CD14-positive monocyte (primary cell): Measurements from ENCODE around the gene CASTOR1. TPM values are rescaled to one million over a fixed set of nuclear protein-coding genes. Genes with fewer than 3 reads are reported as not detected.

Source experiments
- DNase-seq, 3 donors: peaks; one replicate each; pipeline ENCODE4 v3.0.0-alpha.2; 2011 to 2022
- H2AFZ ChIP-seq: 2 replicates; pipeline ENCODE4 v1.6.0; 2012; ENCODE audit warnings: mild to moderate bottlenecking, low read depth, low read length, inconsistent platforms; ENCODE audit not compliant: insufficient read depth, poor library complexity, severe bottlenecking
- H3K27ac ChIP-seq, 2 donors: 1 replicate in 1 of 2; 2 replicates in 1 of 2; pipeline ENCODE4 v1.5.1; 2012 to 2013; ENCODE audit warnings: low read length in 2 of 2, control low read depth in 1 of 2, inconsistent platforms in 1 of 2, low read depth in 1 of 2, mild to moderate bottlenecking in 1 of 2
- H3K27me3 ChIP-seq, 2 donors: one replicate each; pipeline versions ENCODE4 v1.6.0 to v1.6.1; 2011 to 2013; ENCODE audit warnings: low read length in 2 of 2; ENCODE audit not compliant: control insufficient read depth in 2 of 2, insufficient read depth in 2 of 2
- H3K36me3 ChIP-seq, 2 donors: replicated peaks in 1 of 2; 1 replicate in 1 of 2; 2 replicates in 1 of 2; pipeline versions ENCODE4 v1.5.1 to v1.6.1; 2012 to 2013; ENCODE audit warnings: low read length in 2 of 2, control low read depth in 1 of 2, inconsistent platforms in 1 of 2, mild to moderate bottlenecking in 1 of 2; ENCODE audit not compliant: insufficient read depth in 2 of 2, control insufficient read depth in 1 of 2
- H3K4me1 ChIP-seq, 2 donors: 1 replicate in 1 of 2; 2 replicates in 1 of 2; pipeline versions ENCODE4 v1.5.1 to v1.6.1; 2012 to 2013; ENCODE audit warnings: low read length in 2 of 2, control low read depth in 1 of 2, inconsistent platforms in 1 of 2, mild to moderate bottlenecking in 1 of 2, moderate library complexity in 1 of 2; ENCODE audit not compliant: insufficient read depth in 2 of 2, control insufficient read depth in 1 of 2
- H3K4me2 ChIP-seq: replicated peaks from 2 replicates; pipeline ENCODE3; 2012; ENCODE audit warnings: low read length, moderate library complexity, mild to moderate bottlenecking; ENCODE audit not compliant: poor library complexity, severe bottlenecking; ENCODE audit errors: extremely low read depth
- H3K4me3 ChIP-seq, 3 experiments: fragments of 200-600 bp in 1 of 3; sonication (generic) in 1 of 3; replicated peaks in 1 of 3; 1 replicate in 2 of 3; 2 replicates in 1 of 3; pipeline ENCODE4 v1.5.1; 2011 to 2013; ENCODE audit warnings: low read length in 3 of 3, mild to moderate bottlenecking in 3 of 3, control low read depth in 2 of 3, low read depth in 2 of 3, inconsistent platforms in 1 of 3, moderate library complexity in 1 of 3
- H3K79me2 ChIP-seq: 2 replicates; pipeline ENCODE4 v1.6.0; 2012; ENCODE audit warnings: mild to moderate bottlenecking, control low read depth, inconsistent platforms, low read length, moderate library complexity; ENCODE audit not compliant: insufficient read depth
- H3K9ac ChIP-seq: 2 replicates; pipeline ENCODE4 v1.6.0; 2017; ENCODE audit warnings: low read length, mild to moderate bottlenecking; ENCODE audit not compliant: insufficient read depth, poor library complexity, severe bottlenecking
- H3K9me3 ChIP-seq, 2 donors: replicated peaks in 1 of 2; 1 replicate in 1 of 2; 2 replicates in 1 of 2; pipeline versions ENCODE4 v1.5.1 to v1.6.1; 2012 to 2013; ENCODE audit warnings: low read length in 2 of 2, control low read depth in 1 of 2; ENCODE audit not compliant: control insufficient read depth in 1 of 2, insufficient read depth in 1 of 2
- H4K20me1 ChIP-seq: 2 replicates; pipeline ENCODE4 v1.6.0; 2012; ENCODE audit warnings: mild to moderate bottlenecking, low read length, control low read depth, moderate library complexity; ENCODE audit not compliant: insufficient read depth
- H3K27ac Mint-ChIP-seq, 7 donors: one replicate each; pipeline ENCODE4 v1.8.0; 2020; ENCODE audit warnings: mild to moderate bottlenecking in 7 of 7, mixed read lengths in 7 of 7, moderate library complexity in 6 of 7, inconsistent platforms in 2 of 7
- H3K27me3 Mint-ChIP-seq, 3 donors: one replicate each; pipeline ENCODE4 v1.8.0; 2021 to 2022; ENCODE audit warnings: low read depth in 3 of 3, mild to moderate bottlenecking in 3 of 3, mixed read lengths in 3 of 3, moderate library complexity in 3 of 3, inconsistent platforms in 1 of 3
- H3K36me3 Mint-ChIP-seq, 2 donors: one replicate each; pipeline ENCODE4 v1.8.0; 2020; ENCODE audit warnings: mixed read lengths in 2 of 2, inconsistent platforms in 1 of 2, mild to moderate bottlenecking in 1 of 2
- H3K4me1 Mint-ChIP-seq: one replicate; pipeline ENCODE4 v1.8.0; 2020; ENCODE audit warnings: mild to moderate bottlenecking, mixed read lengths
- H3K4me3 Mint-ChIP-seq, 2 donors: one replicate each; pipeline ENCODE4 v1.8.0; 2020; ENCODE audit warnings: mild to moderate bottlenecking in 2 of 2, mixed read lengths in 2 of 2, moderate library complexity in 1 of 2
- H3K9me3 Mint-ChIP-seq, 7 donors: one replicate each; pipeline ENCODE4 v1.8.0; 2020 to 2022; ENCODE audit warnings: mixed read lengths in 7 of 7, mild to moderate bottlenecking in 6 of 7, moderate library complexity in 6 of 7, inconsistent platforms in 2 of 7
- WGBS: methylation state at CpG from one replicate; pipeline ENCODE4 v1.1.5; 2013; ENCODE audit warnings: missing lambda C conversion rate; ENCODE audit not compliant: insufficient coverage; 5-methylcytosine and 5-hydroxymethylcytosine counted together
- intact Hi-C, 2 donors: fragments of 100-400 bp; cut with micrococcal nuclease; formaldehyde crosslinking; loops; one replicate each; pipeline versions ENCODE4 v1.15.0 to v1.15.1; 2023
- polyA plus RNA-seq, 3 donors: library from polyadenylated mRNA; depleted of rRNA in 1 of 3; unstranded in 2 of 3; stranded (reverse) in 1 of 3; fragments of 300-500 nt in 2 of 3; fragments of >200 nt in 1 of 3; fragmentation: Illumina TruSeq in 2 of 3; gene quantifications; 1 replicate in 2 of 3; 2 replicates in 1 of 3; pipeline ENCODE4 v1.2.3, GENCODE V29; 2012 to 2021
- TF ChIP-seq, protein P1 (sequence below): fragments of 200-600 bp; IDR thresholded peaks from one replicate; pipeline ENCODE4 v1.8.0; 2022; ENCODE audit warnings: antibody characterized with exemption, mild to moderate bottlenecking

Gene CASTOR1
- polyA plus RNA-seq, 3 donors: 6.4 to 15.5 (median 6.5) TPM

DNA sequence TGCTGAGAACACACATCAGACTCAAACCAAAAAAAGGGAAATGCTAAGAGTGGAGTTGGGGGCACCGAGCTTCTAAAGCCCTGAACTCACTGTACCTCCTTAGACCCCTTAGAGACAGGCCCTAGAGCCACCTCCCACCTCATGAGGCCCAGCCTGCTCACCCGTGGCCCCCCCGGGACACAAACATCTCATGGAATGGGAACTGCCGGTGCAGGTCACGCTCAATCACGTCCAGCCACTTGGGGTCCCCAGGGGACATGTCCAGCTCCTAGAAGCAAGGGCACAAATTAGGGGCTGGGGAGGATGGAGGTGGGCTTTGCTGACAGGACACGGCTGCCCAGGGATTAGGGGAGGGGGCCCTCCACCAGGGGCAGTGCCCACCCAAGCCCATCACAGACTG lies 6.3 kb upstream of the CASTOR1 start:
- H3K9ac ChIP-seq: no peak overlapping the region
- peaks cover 76 to 97% of the 10 kb centered on the region in 2 donors for H3K36me3 ChIP-seq
- no peaks in the 10 kb centered on the region for H3K27me3 ChIP-seq
- DNase-seq: no peak
- H3K4me3 ChIP-seq: no peak overlapping the region
- no peak overlapping the region for H3K4me2 ChIP-seq
- Mint-ChIP-seq H3K4me1 (peaks cover 3% of the 10 kb centered on the region), H3K27ac (no peak overlapping the region), H3K36me3 (peaks cover 83 to 94% of the 10 kb centered on the region in 2 donors), H3K27me3 (peaks cover 0 to 2% (median 0%) of the 10 kb centered on the region in 3 donors), H3K9me3 (no peaks in the 10 kb centered on the region), H3K4me3 (no peak overlapping the region)
- WGBS: 95% methylated on average over 6 of the region's 7 CpGs
- intact Hi-C loops: no loop called here
- TF ChIP-seq, protein P1, sequence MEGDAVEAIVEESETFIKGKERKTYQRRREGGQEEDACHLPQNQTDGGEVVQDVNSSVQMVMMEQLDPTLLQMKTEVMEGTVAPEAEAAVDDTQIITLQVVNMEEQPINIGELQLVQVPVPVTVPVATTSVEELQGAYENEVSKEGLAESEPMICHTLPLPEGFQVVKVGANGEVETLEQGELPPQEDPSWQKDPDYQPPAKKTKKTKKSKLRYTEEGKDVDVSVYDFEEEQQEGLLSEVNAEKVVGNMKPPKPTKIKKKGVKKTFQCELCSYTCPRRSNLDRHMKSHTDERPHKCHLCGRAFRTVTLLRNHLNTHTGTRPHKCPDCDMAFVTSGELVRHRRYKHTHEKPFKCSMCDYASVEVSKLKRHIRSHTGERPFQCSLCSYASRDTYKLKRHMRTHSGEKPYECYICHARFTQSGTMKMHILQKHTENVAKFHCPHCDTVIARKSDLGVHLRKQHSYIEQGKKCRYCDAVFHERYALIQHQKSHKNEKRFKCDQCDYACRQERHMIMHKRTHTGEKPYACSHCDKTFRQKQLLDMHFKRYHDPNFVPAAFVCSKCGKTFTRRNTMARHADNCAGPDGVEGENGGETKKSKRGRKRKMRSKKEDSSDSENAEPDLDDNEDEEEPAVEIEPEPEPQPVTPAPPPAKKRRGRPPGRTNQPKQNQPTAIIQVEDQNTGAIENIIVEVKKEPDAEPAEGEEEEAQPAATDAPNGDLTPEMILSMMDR: no peak
- no peak overlapping the region for H2AFZ ChIP-seq
- no peaks in the 10 kb centered on the region for H3K9me3 ChIP-seq
- no peaks in the 10 kb centered on the region for H3K79me2 ChIP-seq
- H3K27ac ChIP-seq: no peak overlapping the region
- H4K20me1 ChIP-seq: peaks cover 44% of the 10 kb centered on the region
- no peaks in the 10 kb centered on the region for H3K4me1 ChIP-seq

DNA sequence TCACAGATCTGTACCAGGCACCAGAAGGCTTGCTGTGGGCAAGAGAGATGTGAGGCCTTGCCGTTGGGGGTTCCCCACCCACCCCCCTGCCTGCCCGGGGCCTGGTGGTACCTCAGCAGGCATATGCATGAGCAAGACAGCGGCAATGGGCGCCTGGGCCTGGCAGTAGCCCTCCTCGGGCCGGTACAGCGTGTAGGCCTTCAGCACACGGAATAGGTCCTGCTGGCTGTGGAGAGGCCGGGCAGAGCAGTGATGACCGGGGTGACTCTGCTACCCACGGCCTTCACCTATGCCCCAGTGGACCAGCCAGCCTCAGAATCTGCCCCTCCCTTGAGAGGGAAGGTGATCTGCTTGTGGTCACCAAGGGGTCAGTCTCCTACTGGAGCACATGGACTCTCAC lies 5.5 kb upstream of the CASTOR1 start:
- no peak overlapping the region for H3K4me3 Mint-ChIP-seq
- no peaks in the 10 kb centered on the region for H3K27me3 Mint-ChIP-seq
- Histone ChIP-seq H3K27me3 (no peaks in the 10 kb centered on the region), H3K9me3 (no peaks in the 10 kb centered on the region), H3K4me2 (no peak overlapping the region), H3K27ac (no peak overlapping the region), H3K4me3 (no peak overlapping the region), H4K20me1 (peaks cover 44% of the 10 kb centered on the region), H3K9ac (no peak overlapping the region), H3K79me2 (no peaks in the 10 kb centered on the region), H3K4me1 (peaks cover 4 to 6% of the 10 kb centered on the region in 2 donors), H3K36me3 (peaks cover 73 to 89% of the 10 kb centered on the region in 2 donors), H2AFZ (no peak overlapping the region)
- H3K9me3 Mint-ChIP-seq: no peaks in the 10 kb centered on the region
- intact Hi-C loops: loop anchor here in 1 of 2 donors (5.0 kb wide), 1 partner anchor 32 kb away; the partner anchor contains the start of gene TBC1D10A
- TF ChIP-seq, protein P1: no peak
- DNase-seq: no peak
- H3K4me1 Mint-ChIP-seq: peaks cover 8% of the 10 kb centered on the region
- 100% methylated on average over 11 of the region's 11 CpGs for WGBS
- peaks cover 77 to 86% of the 10 kb centered on the region in 2 donors for H3K36me3 Mint-ChIP-seq
- no peak overlapping the region for H3K27ac Mint-ChIP-seq
